Kidney (tissue), 22 donors: ENCODE data around the gene TRRAP. TPM values are rescaled to one million over a fixed set of nuclear protein-coding genes. Genes with fewer than 3 reads are reported as not detected.

Source experiments
- DNase-seq, 5 donors: peaks; one replicate each; pipeline ENCODE4 v3.0.0-alpha.2; 2013 to 2020
- FAIRE-seq: peaks from 2 replicates; lab custom pipeline; 2012; peaks lifted over from hg19 to GRCh38; lab: Jason Lieb, UNC
- H3K27ac ChIP-seq, 2 donors: one replicate each; pipeline ENCODE4 v1.7.0; 2013; ENCODE audit warnings: low read depth in 2 of 2, low read length in 2 of 2, inconsistent platforms in 1 of 2
- H3K27me3 ChIP-seq: one replicate; pipeline ENCODE4 v1.7.1; 2013; ENCODE audit warnings: low read length, inconsistent platforms; ENCODE audit not compliant: control insufficient read depth, insufficient read depth
- H3K36me3 ChIP-seq, 3 donors: one replicate each; pipeline versions ENCODE4 v1.7.0 to v1.7.1; 2013; ENCODE audit warnings: low read length in 3 of 3, control low read depth in 1 of 3, inconsistent platforms in 1 of 3; ENCODE audit not compliant: insufficient read depth in 3 of 3, control insufficient read depth in 2 of 3
- H3K4me1 ChIP-seq, 3 donors: one replicate each; pipeline versions ENCODE4 v1.7.0 to v1.7.1; 2013; ENCODE audit warnings: low read length in 3 of 3, inconsistent platforms in 1 of 3, low read depth in 1 of 3; ENCODE audit not compliant: control insufficient read depth in 2 of 3, insufficient read depth in 2 of 3
- H3K4me3 ChIP-seq, 3 donors: one replicate each; pipeline versions ENCODE4 v1.7.0 to v1.8.1; 2013; ENCODE audit warnings: low read length in 3 of 3, control low read depth in 1 of 3, inconsistent platforms in 1 of 3
- H3K9ac ChIP-seq, 3 donors: one replicate each; pipeline versions ENCODE4 v1.7.0 to v1.7.1; 2013; ENCODE audit warnings: low read length in 3 of 3, control low read depth in 1 of 3, inconsistent platforms in 1 of 3
- H3K9me3 ChIP-seq, 3 donors: one replicate each; pipeline versions ENCODE4 v1.7.0 to v1.7.1; 2013; ENCODE audit warnings: low read length in 3 of 3, control low read depth in 1 of 3, inconsistent platforms in 1 of 3; ENCODE audit not compliant: control insufficient read depth in 2 of 3, insufficient read depth in 1 of 3
- CTCF ChIP-seq: IDR thresholded peaks from 3 replicates; pipeline ENCODE4 v1.5.1; 2012; ENCODE audit warnings: mild to moderate bottlenecking, moderate library complexity, borderline replicate concordance; ENCODE audit not compliant: insufficient read depth; ENCODE audit errors: extremely low read depth
- intact Hi-C: fragments of 100-400 bp; cut with DNase I; formaldehyde crosslinking; loops from one replicate; pipeline ENCODE4 v1.11.1; 2022
- long read RNA-seq, 10 donors: library from polyadenylated mRNA in 1 of 10; unstranded in 1 of 10; transcript quantifications; one replicate each; pipeline ENCODE4 v2.0.0 and lab custom pipeline, GENCODE V29; 2021 to 2026
- polyA plus RNA-seq: library from polyadenylated mRNA; stranded (reverse); fragments of 350-450 nt; fragmentation: Illumina TruSeq; extraction: RNeasy Lipid Tissue Mini Kit (QIAGEN cat#74804); gene quantifications from one replicate; pipeline ENCODE4 v1.2.3, GENCODE V29; 2014; ENCODE audit warnings: low read depth, low replicate concordance; ENCODE audit not compliant: insufficient read depth
- total RNA-seq: library from RNA; stranded (reverse); fragmentation: NEBNext Ultra II Directional; extraction: Animal tissue kit (Norgen Biotek cat#: 25700); gene quantifications from one replicate; pipeline ENCODE4 v1.2.1, GENCODE V29; 2021
- donor health status: control.
- donor health status: control.
- donor health status: control.
- donor health status: control.
- donor health status: control.
- donor health status: DM: yes; HTN: yes; CAD: no.
- donor health status: Normal renal cell carcinoma (clear cell type).

TRRAP gene
- total RNA-seq: 47.7 TPM
- polyA plus RNA-seq: 7.0 TPM
- long read RNA-seq, donor 1: 0 reads
- long read RNA-seq, donor 2: 0 reads
- long read RNA-seq, donor 3, partial matches to known transcripts: 5 of 5 reads
- long read RNA-seq, donor 3, other reads (novel, unspliced or antisense): 0 of 5 reads
- long read RNA-seq, donor 4, partial matches to known transcripts: 21 of 21 reads
- long read RNA-seq, donor 4, other reads (novel, unspliced or antisense): 0 of 21 reads
- long read RNA-seq, donor 5: 0 reads
- long read RNA-seq, donor 6: 0 reads
- long read RNA-seq, donor 7, partial matches to known transcripts: 8 of 18 reads
- long read RNA-seq, donor 7, other reads (novel, unspliced or antisense): 10 of 18 reads
- long read RNA-seq, donor 8: 0 reads
- long read RNA-seq, donor 9, partial matches to known transcripts: 8 of 8 reads
- long read RNA-seq, donor 9, other reads (novel, unspliced or antisense): 0 of 8 reads
- long read RNA-seq, donor 10, partial matches to known transcripts: 11 of 11 reads
- long read RNA-seq, donor 10, other reads (novel, unspliced or antisense): 0 of 11 reads

GRCh38 chr7:98878365-98879197 lies at the start of gene TRRAP:
TSS of gene TRRAP (plus strand) at chr7:98878532. CDS start at chr7:98881151, 2,619 bp downstream.
- H3K9me3 ChIP-seq: no peaks in the 10 kb centered on the region
- peaks cover 0 to 17% (median 0%) of the 10 kb centered on the region in 3 donors for H3K4me1 ChIP-seq
- H3K27ac ChIP-seq: peak within 1 kb of the TSS; percentile 82 to 86
- no peak for FAIRE-seq
- H3K4me3 ChIP-seq: peak within 1 kb of the TSS; percentile 66 to 94 (median 76)
- intact Hi-C loops: no loop called here
- peaks cover 2 to 13% (median 11%) of the 10 kb centered on the region in 3 donors for H3K36me3 ChIP-seq
- peak; percentile 64 for TF ChIP-seq CTCF
- DNase-seq: peak; percentile 82 to 94 (median 90)
- H3K9ac ChIP-seq: peak within 1 kb of the TSS; percentile 44 to 98 (median 94)
- H3K27me3 ChIP-seq: no peaks in the 10 kb centered on the region

GRCh38 chr7:98830972-98831548 lies 47.3 kb upstream of the TRRAP start:
- FAIRE-seq (no peak), DNase-seq (no peak)
- no peak for TF ChIP-seq CTCF
- H3K36me3 ChIP-seq: no peaks in the 10 kb centered on the region
- no peaks in the 10 kb centered on the region for H3K4me1 ChIP-seq
- H3K4me3 ChIP-seq: no peak overlapping the region
- H3K27me3 ChIP-seq: no peaks in the 10 kb centered on the region
- H3K9ac ChIP-seq: no peak overlapping the region
- H3K27ac ChIP-seq: no peak overlapping the region
- intact Hi-C loops: no loop called here
- no peaks in the 10 kb centered on the region for H3K9me3 ChIP-seq

- DNase-seq: no peak
- no peaks in the 10 kb centered on the region for H3K36me3 ChIP-seq
- intact Hi-C loops: no loop called here
- H3K4me1 ChIP-seq: no peaks in the 10 kb centered on the region
- H3K9ac ChIP-seq: no peak overlapping the region
- H3K27ac ChIP-seq: no peak overlapping the region
- no peaks in the 10 kb centered on the region for H3K27me3 ChIP-seq
- no peaks in the 10 kb centered on the region for H3K9me3 ChIP-seq
- no peak overlapping the region for H3K4me3 ChIP-seq
- no peak for FAIRE-seq
- TF ChIP-seq CTCF: peak; percentile 43
These were observed 46.6 kb upstream of the TRRAP start for GRCh38 chr7:98831641-98832221.
